Activated CD8-positive, alpha-beta T cell treated with anti-CD3 and anti-CD28 coated beads, Interleukin-2, amount 10 ng/mL, durations not matched to agents 7 days and 5 days (primary cell): ENCODE results near the gene C17orf113. TPM values are rescaled to one million over a fixed set of nuclear protein-coding genes. Genes with fewer than 3 reads are reported as not detected.

Experiments used
- ATAC-seq: fragments of 150-1000 bp; cut with Tn5 transposase; one replicate; pipeline ENCODE4 v1.10.0; 2021; ENCODE audit warnings: moderate library complexity
- CTCF ChIA-PET: fragments of 350-600 bp; sonication (Branson Sonifier 250); formaldehyde crosslinking; loops from one replicate; lab custom pipeline; 2021; ENCODE audit warnings: antibody characterized with exemption; lab: Charles Lee
- POLR2A ChIA-PET: fragments of 350-600 bp; sonication (Branson Sonifier 250); formaldehyde crosslinking; loops from one replicate; lab custom pipeline; 2021; ENCODE audit warnings: antibody characterized with exemption; lab: Charles Lee
- DNase-seq: peaks from one replicate; pipeline ENCODE4 v3.0.0-alpha.2; 2020
- H3K27ac Mint-ChIP-seq: one replicate; pipeline ENCODE4 v1.8.0; 2021; ENCODE audit warnings: mild to moderate bottlenecking, mixed read lengths
- H3K27me3 Mint-ChIP-seq: one replicate; pipeline ENCODE4 v1.8.0; 2021; ENCODE audit warnings: low read depth, mixed read lengths
- H3K36me3 Mint-ChIP-seq: one replicate; pipeline ENCODE4 v1.8.0; 2021; ENCODE audit warnings: low read depth, mixed read lengths
- H3K4me1 Mint-ChIP-seq: one replicate; pipeline ENCODE4 v1.8.0; 2021; ENCODE audit warnings: low read depth, mixed read lengths
- H3K4me3 Mint-ChIP-seq: one replicate; pipeline ENCODE4 v1.8.0; 2021; ENCODE audit warnings: mild to moderate bottlenecking, mixed read lengths
- H3K9me3 Mint-ChIP-seq: one replicate; pipeline ENCODE4 v1.8.0; 2022; ENCODE audit warnings: mixed read lengths; ENCODE audit not compliant: insufficient read depth
- total RNA-seq, 2 experiments: library from RNA; stranded (reverse); gene quantifications; one replicate each; pipeline ENCODE4 v1.2.3, GENCODE V29; 2021

Gene C17orf113
- total RNA-seq, 2 experiments from 2014 or later = 0.16 to 0.24 TPM

GRCh38 chr17:42039794-42040763 is 10.3 kb downstream of the C17orf113 start:
- CTCF ChIA-PET = interaction anchor here (1.1 to 1.9 kb wide), 3 partner anchors 15 to 35 kb away, joined by 3 to 7 read pairs (median 3); no protein-coding TSS in a partner anchor
- Mint-ChIP-seq H3K4me3 (no peak overlapping the region), H3K9me3 (no peaks in the 10 kb centered on the region), H3K27me3 (peaks cover 4% of the 10 kb centered on the region), H3K27ac (no peak overlapping the region), H3K36me3 (no peaks in the 10 kb centered on the region), H3K4me1 (no peaks in the 10 kb centered on the region)
- DNase-seq = no peak
- ATAC-seq = no peak
- POLR2A ChIA-PET = interaction anchor here (0.6 to 1.6 kb wide), 2 partner anchors 23 to 245 kb away, joined by 3 read pairs; partner anchors contain the start of gene DNAJC7

DNA sequence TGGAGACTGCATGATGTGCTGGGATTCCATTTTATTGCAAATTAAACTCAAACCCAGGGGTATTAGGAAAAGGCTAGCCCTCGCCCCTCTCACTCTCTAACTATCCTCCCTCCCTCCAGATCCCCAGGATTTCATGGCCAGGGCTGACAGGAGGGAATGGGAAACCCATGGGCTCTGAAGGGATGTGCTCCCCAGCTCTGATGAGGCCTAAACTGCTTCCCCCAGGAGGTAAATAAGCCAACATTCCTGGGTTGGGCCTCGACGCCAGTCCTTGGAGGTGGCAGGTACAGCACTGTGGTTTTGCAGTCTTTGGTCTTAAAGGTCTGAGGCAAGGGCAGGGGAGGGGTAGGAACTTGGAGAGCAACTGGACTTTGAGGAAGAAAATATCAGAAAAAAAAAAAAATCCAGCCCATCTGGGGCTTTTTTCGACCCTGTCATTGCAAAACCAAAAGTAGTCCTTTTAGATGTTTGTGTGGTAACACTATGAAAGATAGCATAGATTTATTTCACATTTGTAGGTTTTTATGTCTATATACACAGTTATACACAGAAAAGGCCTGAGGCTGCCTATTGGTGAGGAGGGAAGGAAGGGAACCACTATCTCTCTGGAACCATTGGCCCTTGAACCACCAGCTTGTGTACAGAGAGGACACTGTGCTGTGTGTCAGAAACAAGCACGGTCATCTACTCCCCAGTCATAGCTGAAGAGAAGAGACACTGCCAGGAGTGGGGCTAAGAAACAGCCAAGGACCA is 12.0 kb downstream of the C17orf113 start:
- Mint-ChIP-seq H3K27ac (no peak overlapping the region), H3K27me3 (peaks cover 6% of the 10 kb centered on the region), H3K9me3 (no peaks in the 10 kb centered on the region), H3K36me3 (no peaks in the 10 kb centered on the region), H3K4me1 (peaks cover 8% of the 10 kb centered on the region), H3K4me3 (no peak overlapping the region)
- ATAC-seq (no peak), DNase-seq (no peak)
- POLR2A ChIA-PET = interaction anchor here (1.0 kb wide), 1 partner anchor 74 kb away, joined by 3 read pairs; no protein-coding TSS in a partner anchor
- CTCF ChIA-PET = interaction anchor here (1.0 kb wide), 1 partner anchor 30 kb away, joined by 3 read pairs; no protein-coding TSS in a partner anchor

- H3K27me3 Mint-ChIP-seq = peaks cover 4% of the 10 kb centered on the region
- H3K4me1 Mint-ChIP-seq = peaks cover 8% of the 10 kb centered on the region
- H3K36me3 Mint-ChIP-seq = no peaks in the 10 kb centered on the region
- H3K27ac Mint-ChIP-seq = no peak overlapping the region
- no peak overlapping the region for H3K4me3 Mint-ChIP-seq
- CTCF ChIA-PET = interaction anchor here (0.8 to 1.9 kb wide), 11 partner anchors 9 to 84 kb away, joined by 3 to 14 read pairs (median 4); partner anchors contain the start of genes DNAJC7 and NKIRAS2
- DNase-seq = peak; percentile 39
- ATAC-seq = peak; percentile 30
- H3K9me3 Mint-ChIP-seq = no peaks in the 10 kb centered on the region
- POLR2A ChIA-PET = interaction anchor here (0.9 kb wide), 1 partner anchor 78 kb away, joined by 4 read pairs; the partner anchor contains the start of gene DHX58
Measured at GRCh38 chr17:42034059-42034458, 16.3 kb downstream of the C17orf113 start.

GRCh38 chr17:42031584-42031983 is 18.8 kb downstream of the C17orf113 start:
- Mint-ChIP-seq H3K36me3 (no peaks in the 10 kb centered on the region), H3K9me3 (no peaks in the 10 kb centered on the region), H3K27me3 (peaks cover 2% of the 10 kb centered on the region), H3K4me3 (no peak overlapping the region), H3K4me1 (peaks cover 14% of the 10 kb centered on the region), H3K27ac (no peak overlapping the region)
- ATAC-seq = no peak
- POLR2A ChIA-PET = no interaction called here
- CTCF ChIA-PET = interaction anchor here (0.7 to 3.2 kb wide), 5 partner anchors 11 to 107 kb away, joined by 3 to 15 read pairs (median 4); partner anchors contain the start of genes DHX58 and NKIRAS2
- DNase-seq = no peak

DNA sequence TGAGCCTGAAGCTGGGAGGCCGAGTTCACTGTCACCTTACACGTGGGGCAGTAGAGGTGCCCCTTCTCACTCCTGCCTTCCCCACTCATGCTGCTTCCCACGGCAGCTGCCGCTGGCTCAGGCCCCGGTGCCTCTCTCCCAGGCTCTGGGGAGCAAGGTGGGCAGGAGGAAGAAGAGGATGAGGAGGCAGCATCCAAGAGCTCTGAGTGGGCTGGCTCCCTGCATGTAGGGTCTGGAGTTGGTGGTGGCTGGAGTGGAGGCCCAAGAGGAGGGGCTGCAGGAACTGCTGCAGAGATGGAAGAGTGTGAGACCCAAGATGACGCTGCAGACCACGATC is 21.6 kb downstream of the C17orf113 start:
- Mint-ChIP-seq H3K4me3 (no peak overlapping the region), H3K36me3 (peaks cover 8% of the 10 kb centered on the region), H3K4me1 (peaks cover 19% of the 10 kb centered on the region), H3K27ac (no peak overlapping the region), H3K9me3 (no peaks in the 10 kb centered on the region), H3K27me3 (no peaks in the 10 kb centered on the region)
- CTCF ChIA-PET = interaction anchor here (1.0 to 7.0 kb wide), 5 partner anchors 8 to 85 kb away, joined by 3 to 168 read pairs (median 15); partner anchors contain the start of genes DHX58, DNAJC7, KAT2A and NKIRAS2
- POLR2A ChIA-PET = interaction anchor here (0.6 to 6.3 kb wide), 3 partner anchors 11 to 84 kb away, joined by 3 to 40 read pairs (median 3); partner anchors contain the start of genes DHX58 and DNAJC7
- DNase-seq = no peak
- ATAC-seq = no peak

DNA sequence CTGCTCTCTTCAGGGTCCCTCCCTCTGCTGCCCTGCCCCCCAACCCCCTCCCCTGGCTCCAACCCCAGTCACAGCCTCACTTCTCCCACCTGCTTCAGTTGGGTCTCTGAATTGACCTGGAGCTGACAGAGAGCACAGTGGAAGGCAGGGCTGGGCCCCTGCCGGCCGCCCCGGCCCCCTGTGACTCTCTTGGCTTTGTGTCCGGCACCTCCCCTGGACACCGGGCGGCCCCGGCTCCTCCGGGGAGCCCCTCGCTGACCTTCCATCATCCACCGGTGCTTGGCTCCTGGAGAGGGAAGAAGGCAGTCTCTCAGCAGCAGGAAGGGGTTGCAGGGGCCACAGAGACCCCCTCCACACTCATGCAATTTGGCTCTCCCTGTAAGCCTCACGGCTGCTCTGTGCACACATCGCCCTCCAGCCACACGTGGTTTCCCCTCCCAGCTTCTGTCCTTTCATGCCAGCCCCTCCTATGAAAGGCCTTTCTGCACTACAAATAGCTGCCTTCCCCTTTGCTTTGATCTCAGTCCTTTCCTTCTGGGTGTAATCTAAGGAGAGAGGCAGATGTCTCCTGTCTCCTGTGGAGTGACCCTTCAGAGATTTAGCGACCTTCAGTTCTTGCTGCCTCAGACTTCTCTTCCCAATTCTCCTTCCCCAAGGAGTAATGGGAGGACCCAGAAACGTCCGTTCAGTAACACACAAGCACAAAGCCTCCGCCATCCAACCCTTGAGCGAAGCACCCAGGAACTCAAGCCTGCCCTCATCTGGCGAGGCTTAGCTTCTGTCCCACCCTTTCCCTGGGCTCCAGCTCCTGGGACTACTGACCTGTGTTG is 22.2 kb downstream of the C17orf113 start:
- no peak overlapping the region for H3K27ac Mint-ChIP-seq
- peaks cover 17% of the 10 kb centered on the region for H3K4me1 Mint-ChIP-seq
- DNase-seq (no peak), ATAC-seq (no peak)
- H3K4me3 Mint-ChIP-seq = no peak overlapping the region
- H3K36me3 Mint-ChIP-seq = peaks cover 12% of the 10 kb centered on the region
- H3K27me3 Mint-ChIP-seq = no peaks in the 10 kb centered on the region
- ChIA-PET CTCF (interaction anchor here (2.8 to 7.0 kb wide), 4 partner anchors 12 to 85 kb away, joined by 9 to 168 read pairs (median 30); partner anchors contain the start of genes DHX58, DNAJC7 and KAT2A), POLR2A (interaction anchor here (0.6 to 6.3 kb wide), 3 partner anchors 11 to 84 kb away, joined by 3 to 40 read pairs (median 3); partner anchors contain the start of genes DHX58 and DNAJC7)
- no peaks in the 10 kb centered on the region for H3K9me3 Mint-ChIP-seq

DNA sequence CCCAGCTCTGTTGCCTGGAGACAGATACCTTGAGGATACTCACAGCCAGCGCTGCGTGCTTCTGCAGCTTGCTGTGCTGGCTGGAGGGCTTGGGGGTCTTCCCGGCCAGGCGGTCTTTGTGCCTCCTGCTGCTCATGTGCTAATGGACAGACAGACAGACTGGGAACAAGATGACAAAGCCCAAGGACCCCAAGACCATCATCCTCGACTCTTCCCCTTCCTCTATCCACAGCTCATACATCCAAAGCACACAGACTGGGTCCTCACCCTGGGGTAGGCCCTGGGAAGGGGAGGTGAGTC is 22.9 kb downstream of the C17orf113 start:
- ATAC-seq = no peak
- peaks cover 17% of the 10 kb centered on the region for H3K4me1 Mint-ChIP-seq
- CTCF ChIA-PET = interaction anchor here (1.0 to 7.0 kb wide), 6 partner anchors 11 to 103 kb away, joined by 3 to 168 read pairs (median 14); partner anchors contain the start of genes DHX58, DNAJC7 and KAT2A
- H3K4me3 Mint-ChIP-seq = no peak overlapping the region
- no peaks in the 10 kb centered on the region for H3K9me3 Mint-ChIP-seq
- no peaks in the 10 kb centered on the region for H3K27me3 Mint-ChIP-seq
- no peak for DNase-seq
- no peak overlapping the region for H3K27ac Mint-ChIP-seq
- POLR2A ChIA-PET = interaction anchor here (0.6 to 6.3 kb wide), 5 partner anchors 10 to 127 kb away, joined by 3 to 40 read pairs (median 4); partner anchors contain the start of genes DHX58 and DNAJC7
- H3K36me3 Mint-ChIP-seq = peaks cover 14% of the 10 kb centered on the region

GRCh38 chr17:42026857-42027589 is 23.4 kb downstream of the C17orf113 start:
- Mint-ChIP-seq H3K36me3 (peaks cover 20% of the 10 kb centered on the region), H3K27me3 (no peaks in the 10 kb centered on the region), H3K4me3 (no peak overlapping the region), H3K9me3 (no peaks in the 10 kb centered on the region), H3K4me1 (peaks cover 20% of the 10 kb centered on the region), H3K27ac (no peak overlapping the region)
- POLR2A ChIA-PET = interaction anchor here (0.6 to 6.3 kb wide), 6 partner anchors 10 to 127 kb away, joined by 3 to 40 read pairs (median 4); partner anchors contain the start of genes DHX58 and DNAJC7
- ATAC-seq (no peak), DNase-seq (no peak)
- CTCF ChIA-PET = interaction anchor here (1.0 to 7.0 kb wide), 10 partner anchors 9 to 154 kb away, joined by 3 to 168 read pairs (median 8); partner anchors contain the start of genes CNP, DHX58, DNAJC7 and KAT2A

DNA sequence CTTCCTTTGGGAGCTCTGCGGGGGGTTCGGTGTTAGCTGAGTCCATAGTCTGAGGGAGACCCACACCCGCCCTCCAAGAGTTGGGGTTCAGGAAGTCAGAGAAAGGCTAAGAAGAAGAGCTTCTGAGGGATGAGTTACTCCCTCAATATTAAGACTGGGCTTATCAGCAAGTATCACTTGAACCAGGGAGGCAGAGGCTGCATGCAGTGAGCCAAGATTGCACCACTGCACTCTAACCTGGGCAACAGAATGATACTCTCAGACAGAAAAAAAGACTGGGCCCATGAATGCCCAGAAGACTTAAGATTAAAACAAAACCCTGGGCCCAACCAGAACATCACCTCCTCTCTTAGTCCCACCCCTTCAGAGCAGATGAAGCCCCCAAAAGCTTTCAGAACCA is 24.5 kb downstream of the C17orf113 start:
- no peak for DNase-seq
- Mint-ChIP-seq H3K27me3 (no peaks in the 10 kb centered on the region), H3K4me3 (no peak overlapping the region), H3K4me1 (peaks cover 27% of the 10 kb centered on the region), H3K36me3 (peaks cover 26% of the 10 kb centered on the region), H3K9me3 (no peaks in the 10 kb centered on the region), H3K27ac (no peak overlapping the region)
- CTCF ChIA-PET = interaction anchor here (0.8 to 7.0 kb wide), 19 partner anchors 8 to 264 kb away, joined by 3 to 168 read pairs (median 7); partner anchors contain the start of genes CNP, DHX58, DNAJC7 and GHDC
- POLR2A ChIA-PET = interaction anchor here (1.3 to 6.3 kb wide), 2 partner anchors 10 to 86 kb away, joined by 4 to 40 read pairs; partner anchors contain the start of gene DHX58
- ATAC-seq = no peak
